Measurements from ENCODE around the gene KRT36.

KRT36 gene

GRCh38 chr17:41489531-41489930 lies at the start of gene KRT36:
TSS of gene KRT36 (minus strand) at chr17:41489910. CDS start at chr17:41489864, 46 bp downstream.
- Histone ChIP-seq H3K27ac (ENCODE audit: low read depth, low read length) (no peak within 1 kb of the TSS), H3K4me3 (ENCODE audit: low read depth in 1 of 2, low read length in 2 of 2) (no peak within 1 kb of the TSS), H3K4me1 (ENCODE audit: insufficient read depth, low read length) (no peaks in the 10 kb centered on the region), H3K27me3 (ENCODE audit: control insufficient read depth in 1 of 2, insufficient read depth in 2 of 2, low read length in 2 of 2) (no peaks in the 10 kb centered on the region), H3K9ac (ENCODE audit: low read length) (no peak within 1 kb of the TSS), H3K9me3 (ENCODE audit: low read length) (no peaks in the 10 kb centered on the region), H3K36me3 (ENCODE audit: insufficient read depth, low read length) (no peaks in the 10 kb centered on the region)

GRCh38 chr17:41539071-41539492 lies 49.4 kb upstream of the KRT36 start:
- Histone ChIP-seq H3K9ac (ENCODE audit: low read length) (no peak overlapping the region), H3K9me3 (ENCODE audit: low read length) (no peaks in the 10 kb centered on the region), H3K27ac (ENCODE audit: low read depth, low read length) (no peak overlapping the region), H3K27me3 (ENCODE audit: control insufficient read depth in 1 of 2, insufficient read depth in 2 of 2, low read length in 2 of 2) (no peaks in the 10 kb centered on the region), H3K4me1 (ENCODE audit: insufficient read depth, low read length) (no peaks in the 10 kb centered on the region), H3K4me3 (ENCODE audit: low read depth in 1 of 2, low read length in 2 of 2) (no peak overlapping the region), H3K36me3 (ENCODE audit: insufficient read depth, low read length) (no peaks in the 10 kb centered on the region)

GRCh38 chr17:41538565-41538991 lies 48.9 kb upstream of the KRT36 start:
- Histone ChIP-seq H3K36me3 (ENCODE audit: insufficient read depth, low read length) (no peaks in the 10 kb centered on the region), H3K9me3 (ENCODE audit: low read length) (no peaks in the 10 kb centered on the region), H3K27me3 (ENCODE audit: control insufficient read depth in 1 of 2, insufficient read depth in 2 of 2, low read length in 2 of 2) (no peaks in the 10 kb centered on the region), H3K9ac (ENCODE audit: low read length) (no peak overlapping the region), H3K4me1 (ENCODE audit: insufficient read depth, low read length) (no peaks in the 10 kb centered on the region), H3K4me3 (ENCODE audit: low read depth in 1 of 2, low read length in 2 of 2) (no peak overlapping the region), H3K27ac (ENCODE audit: low read depth, low read length) (no peak overlapping the region)

GRCh38 chr17:41537990-41538389 lies 48.3 kb upstream of the KRT36 start:
- no peaks in the 10 kb centered on the region for H3K27me3 ChIP-seq (ENCODE audit: control insufficient read depth in 1 of 2, insufficient read depth in 2 of 2, low read length in 2 of 2)
- H3K36me3 ChIP-seq (ENCODE audit: insufficient read depth, low read length): no peaks in the 10 kb centered on the region
- no peak overlapping the region for H3K9ac ChIP-seq (ENCODE audit: low read length)
- no peaks in the 10 kb centered on the region for H3K9me3 ChIP-seq (ENCODE audit: low read length)
- H3K4me1 ChIP-seq (ENCODE audit: insufficient read depth, low read length): no peaks in the 10 kb centered on the region
- H3K4me3 ChIP-seq (ENCODE audit: low read depth in 1 of 2, low read length in 2 of 2): no peak overlapping the region
- no peak overlapping the region for H3K27ac ChIP-seq (ENCODE audit: low read depth, low read length)

- Histone ChIP-seq H3K4me3 (ENCODE audit: low read depth in 1 of 2, low read length in 2 of 2) (no peak overlapping the region), H3K36me3 (ENCODE audit: insufficient read depth, low read length) (no peaks in the 10 kb centered on the region), H3K27me3 (ENCODE audit: control insufficient read depth in 1 of 2, insufficient read depth in 2 of 2, low read length in 2 of 2) (no peaks in the 10 kb centered on the region), H3K4me1 (ENCODE audit: insufficient read depth, low read length) (no peaks in the 10 kb centered on the region), H3K27ac (ENCODE audit: low read depth, low read length) (no peak overlapping the region), H3K9me3 (ENCODE audit: low read length) (no peaks in the 10 kb centered on the region), H3K9ac (ENCODE audit: low read length) (no peak overlapping the region)
Measured at GRCh38 chr17:41537614-41537954, 47.9 kb upstream of the KRT36 start.

GRCh38 chr17:41536741-41537613 lies 47.3 kb upstream of the KRT36 start:
- Histone ChIP-seq H3K27me3 (ENCODE audit: control insufficient read depth in 1 of 2, insufficient read depth in 2 of 2, low read length in 2 of 2) (no peaks in the 10 kb centered on the region), H3K27ac (ENCODE audit: low read depth, low read length) (no peak overlapping the region), H3K36me3 (ENCODE audit: insufficient read depth, low read length) (no peaks in the 10 kb centered on the region), H3K9ac (ENCODE audit: low read length) (no peak overlapping the region), H3K9me3 (ENCODE audit: low read length) (no peaks in the 10 kb centered on the region), H3K4me1 (ENCODE audit: insufficient read depth, low read length) (no peaks in the 10 kb centered on the region), H3K4me3 (ENCODE audit: low read depth in 1 of 2, low read length in 2 of 2) (no peak overlapping the region)

GRCh38 chr17:41535764-41536481 lies 46.2 kb upstream of the KRT36 start:
- H3K9me3 ChIP-seq (ENCODE audit: low read length): no peaks in the 10 kb centered on the region
- H3K9ac ChIP-seq (ENCODE audit: low read length): no peak overlapping the region
- H3K27ac ChIP-seq (ENCODE audit: low read depth, low read length): no peak overlapping the region
- H3K4me1 ChIP-seq (ENCODE audit: insufficient read depth, low read length): no peaks in the 10 kb centered on the region
- H3K36me3 ChIP-seq (ENCODE audit: insufficient read depth, low read length): no peaks in the 10 kb centered on the region
- H3K4me3 ChIP-seq (ENCODE audit: low read depth in 1 of 2, low read length in 2 of 2): no peak overlapping the region
- peaks cover under 1 to 2% of the 10 kb centered on the region in 2 donors for H3K27me3 ChIP-seq (ENCODE audit: control insufficient read depth in 1 of 2, insufficient read depth in 2 of 2, low read length in 2 of 2)

GRCh38 chr17:41534899-41535546 lies 45.3 kb upstream of the KRT36 start:
- no peaks in the 10 kb centered on the region for H3K36me3 ChIP-seq (ENCODE audit: insufficient read depth, low read length)
- peaks cover 9 to 11% of the 10 kb centered on the region in 2 donors for H3K27me3 ChIP-seq (ENCODE audit: control insufficient read depth in 1 of 2, insufficient read depth in 2 of 2, low read length in 2 of 2)
- H3K9ac ChIP-seq (ENCODE audit: low read length): no peak overlapping the region
- no peaks in the 10 kb centered on the region for H3K4me1 ChIP-seq (ENCODE audit: insufficient read depth, low read length)
- no peak overlapping the region for H3K4me3 ChIP-seq (ENCODE audit: low read depth in 1 of 2, low read length in 2 of 2)
- H3K27ac ChIP-seq (ENCODE audit: low read depth, low read length): no peak overlapping the region
- no peaks in the 10 kb centered on the region for H3K9me3 ChIP-seq (ENCODE audit: low read length)

- H3K36me3 ChIP-seq (ENCODE audit: insufficient read depth, low read length): no peaks in the 10 kb centered on the region
- H3K27me3 ChIP-seq (ENCODE audit: control insufficient read depth in 1 of 2, insufficient read depth in 2 of 2, low read length in 2 of 2): peaks cover 11 to 23% of the 10 kb centered on the region in 2 donors
- no peak overlapping the region for H3K27ac ChIP-seq (ENCODE audit: low read depth, low read length)
- H3K4me1 ChIP-seq (ENCODE audit: insufficient read depth, low read length): no peaks in the 10 kb centered on the region
- no peak overlapping the region for H3K4me3 ChIP-seq (ENCODE audit: low read depth in 1 of 2, low read length in 2 of 2)
- no peaks in the 10 kb centered on the region for H3K9me3 ChIP-seq (ENCODE audit: low read length)
- no peak overlapping the region for H3K9ac ChIP-seq (ENCODE audit: low read length)
Measured at GRCh38 chr17:41533613-41534012, 43.9 kb upstream of the KRT36 start.

- Histone ChIP-seq H3K4me1 (ENCODE audit: insufficient read depth, low read length) (no peaks in the 10 kb centered on the region), H3K36me3 (ENCODE audit: insufficient read depth, low read length) (no peaks in the 10 kb centered on the region), H3K27me3 (ENCODE audit: control insufficient read depth in 1 of 2, insufficient read depth in 2 of 2, low read length in 2 of 2) (peaks cover 11 to 29% of the 10 kb centered on the region in 2 donors), H3K9me3 (ENCODE audit: low read length) (no peaks in the 10 kb centered on the region), H3K9ac (ENCODE audit: low read length) (no peak overlapping the region), H3K4me3 (ENCODE audit: low read depth in 1 of 2, low read length in 2 of 2) (no peak overlapping the region), H3K27ac (ENCODE audit: low read depth, low read length) (no peak overlapping the region)
Measured at GRCh38 chr17:41532947-41533570, 43.3 kb upstream of the KRT36 start.

GRCh38 chr17:41531993-41532392 lies 42.3 kb upstream of the KRT36 start:
- no peaks in the 10 kb centered on the region for H3K4me1 ChIP-seq (ENCODE audit: insufficient read depth, low read length)
- no peaks in the 10 kb centered on the region for H3K9me3 ChIP-seq (ENCODE audit: low read length)
- no peak overlapping the region for H3K9ac ChIP-seq (ENCODE audit: low read length)
- H3K27ac ChIP-seq (ENCODE audit: low read depth, low read length): no peak overlapping the region
- no peak overlapping the region for H3K4me3 ChIP-seq (ENCODE audit: low read depth in 1 of 2, low read length in 2 of 2)
- no peaks in the 10 kb centered on the region for H3K36me3 ChIP-seq (ENCODE audit: insufficient read depth, low read length)
- peaks cover 11 to 40% of the 10 kb centered on the region in 2 donors for H3K27me3 ChIP-seq (ENCODE audit: control insufficient read depth in 1 of 2, insufficient read depth in 2 of 2, low read length in 2 of 2)
